A172 (cell line): ENCODE measurements around the gene TMEM108. TPM values are rescaled to one million over a fixed set of nuclear protein-coding genes. Genes with fewer than 3 reads are reported as not detected.

Source experiments
- DNase-seq: peaks from one replicate; pipeline ENCODE4 v3.0.0-alpha.2; 2015; ENCODE audit warnings: low spot score
- total RNA-seq: library from RNA; depleted of rRNA; stranded (reverse); fragments of >200 nt; shearing (Covaris generic); gene quantifications from 2 replicates; pipeline ENCODE4 v1.2.3, GENCODE V29; 2014

The TMEM108 gene
- total RNA-seq, 1 experiment from 2014 or later: not detected

- DNase-seq: no peak
Measured at GRCh38 chr3:133162670-133163305, 124.6 kb downstream of the TMEM108 start.

GRCh38 chr3:133167340-133168024 lies 129.3 kb downstream of the TMEM108 start:
- no peak for DNase-seq

GRCh38 chr3:133168025-133168401 lies 129.8 kb downstream of the TMEM108 start:
- DNase-seq: no peak

- DNase-seq: no peak
Measured at GRCh38 chr3:133169331-133170068, 131.3 kb downstream of the TMEM108 start.

GRCh38 chr3:133171831-133172230 lies 133.6 kb downstream of the TMEM108 start:
- no peak for DNase-seq

- DNase-seq: no peak
Measured at GRCh38 chr3:133181392-133182150, 143.4 kb downstream of the TMEM108 start.

- DNase-seq: no peak
Measured at GRCh38 chr3:133187870-133188379, 149.7 kb downstream of the TMEM108 start.

GRCh38 chr3:133188996-133189395 lies 150.8 kb downstream of the TMEM108 start:
- DNase-seq: no peak

GRCh38 chr3:133189893-133190292 lies 151.7 kb downstream of the TMEM108 start:
- DNase-seq: no peak

- no peak for DNase-seq
Measured at GRCh38 chr3:133191818-133192217, 153.6 kb downstream of the TMEM108 start.

- no peak for DNase-seq
Measured at GRCh38 chr3:133192363-133192945, 154.3 kb downstream of the TMEM108 start.

GRCh38 chr3:133192967-133193366 lies 154.8 kb downstream of the TMEM108 start:
- no peak for DNase-seq

- no peak for DNase-seq
Measured at GRCh38 chr3:133196527-133196926, 158.3 kb downstream of the TMEM108 start.

GRCh38 chr3:133197619-133198018 lies 159.4 kb downstream of the TMEM108 start:
- DNase-seq: no peak

GRCh38 chr3:133206921-133207320 lies 168.7 kb downstream of the TMEM108 start:
- DNase-seq: no peak

GRCh38 chr3:133208184-133208583 lies 170.0 kb downstream of the TMEM108 start:
- DNase-seq: no peak

GRCh38 chr3:133209871-133210550 lies 171.8 kb downstream of the TMEM108 start:
- DNase-seq: peak; percentile 71

- no peak for DNase-seq
Measured at GRCh38 chr3:133210656-133211055, 172.5 kb downstream of the TMEM108 start.

GRCh38 chr3:133211449-133211848 lies 173.3 kb downstream of the TMEM108 start:
- peak; percentile 20 for DNase-seq

- DNase-seq: no peak
Measured at GRCh38 chr3:133211856-133212255, 173.7 kb downstream of the TMEM108 start.

- no peak for DNase-seq
Measured at GRCh38 chr3:133213937-133214336, 175.7 kb downstream of the TMEM108 start.
